Motor neuron (in vitro differentiated cells): Measurements from ENCODE around the gene HAGHL. TPM values are rescaled to one million over a fixed set of nuclear protein-coding genes. Genes with fewer than 3 reads are reported as not detected.

Experiments
- ATAC-seq, 8 experiments: fragments of 200-7000 bp; cut with Tn5 transposase; replicated peaks in 6 of 8; 2 replicates each; pipeline ENCODE4 v1.8.0; 2021; ENCODE audit warnings: mild to moderate bottlenecking in 8 of 8, moderate library complexity in 8 of 8
- H3K27ac ChIP-seq, 2 donors: fragments of 250-450 bp; sonication (Bioruptor Pico); 2 replicates each; pipeline ENCODE4 v1.9.0; 2021; ENCODE audit warnings: antibody characterized with exemption in 2 of 2, mild to moderate bottlenecking in 2 of 2, moderate library complexity in 1 of 2
- H3K4me1 ChIP-seq, 2 donors: fragments of 250-450 bp; sonication (Bioruptor Pico); replicated peaks in 1 of 2; 2 replicates each; pipeline ENCODE4 v1.6.1; 2021; ENCODE audit warnings: antibody characterized with exemption in 2 of 2, mild to moderate bottlenecking in 2 of 2, moderate library complexity in 1 of 2
- H3K4me3 ChIP-seq, 5 donors: fragments of 250-450 bp; sonication (Bioruptor Pico); 2 replicates each; pipeline ENCODE4 v1.9.0; 2021; ENCODE audit warnings: antibody characterized with exemption in 5 of 5, mild to moderate bottlenecking in 5 of 5, moderate library complexity in 4 of 5
- WGBS, 10 experiments: fragments of 450-650 bp; shearing (Covaris generic); methylation state at CpG; one replicate each; pipeline ENCODE4 v1.0.0; 2022; 5-methylcytosine and 5-hydroxymethylcytosine counted together
- in situ Hi-C, 9 experiments: fragments of 400-800 bp; cut with MboI; loops; one replicate each; pipeline ENCODE4 v1.15.0; 2021; ENCODE audit warnings: low sequenced_read_pairs in 9 of 9, low pct_unique_long_range_greater_than_20kb in 2 of 9; ENCODE audit not compliant: unreplicated experiment in 9 of 9
- total RNA-seq, 8 experiments: library from RNA; unstranded; fragments of 300-600 nt; gene quantifications; 2 replicates each; pipeline versions ENCODE4 v1.2.3 to v1.2.4, GENCODE V29; 2022

HAGHL gene
- total RNA-seq, 8 experiments from 2014 or later = 6.6 to 36.6 (median 14.2) TPM

DNA sequence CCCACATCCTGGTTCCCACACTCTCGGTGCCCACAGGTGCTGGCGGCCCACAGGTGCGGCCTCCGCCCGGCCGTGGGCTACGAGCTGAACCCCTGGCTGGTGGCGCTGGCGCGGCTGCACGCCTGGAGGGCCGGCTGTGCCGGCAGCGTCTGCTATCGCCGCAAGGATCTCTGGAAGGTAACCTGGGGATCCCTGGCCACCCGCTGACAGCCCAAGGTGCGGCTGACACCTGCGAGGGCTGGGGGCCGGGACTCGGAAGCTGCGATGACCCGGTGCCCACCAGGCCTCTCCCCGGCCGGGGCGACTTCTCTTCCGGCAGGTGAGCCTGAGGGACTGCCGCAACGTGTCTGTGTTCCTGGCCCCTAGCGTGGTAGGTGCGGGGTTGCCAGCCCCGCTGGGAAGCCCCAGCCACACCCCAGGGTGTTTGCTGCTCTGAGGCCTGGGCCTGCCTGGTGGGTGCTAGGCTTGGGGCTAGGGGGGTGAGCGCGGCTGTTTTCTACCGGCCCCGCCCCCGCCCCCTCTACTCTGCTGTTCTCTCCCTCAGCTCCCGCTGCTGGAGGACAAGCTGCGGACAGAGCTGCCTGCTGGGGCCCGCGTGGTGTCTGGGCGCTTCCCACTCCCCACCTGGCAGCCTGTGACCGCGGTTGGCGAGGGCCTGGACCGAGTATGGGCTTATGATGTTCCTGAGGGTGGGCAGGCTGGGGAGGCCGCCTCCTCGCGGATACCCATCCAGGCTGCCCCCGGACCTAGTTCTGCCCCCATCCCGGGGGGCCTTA is 5.0 kb upstream of the HAGHL start:
- H3K27ac ChIP-seq = peak overlapping the region; percentile 94 to 97
- H3K4me1 ChIP-seq = peaks cover 33 to 43% of the 10 kb centered on the region in 2 donors
- no peak for ATAC-seq
- in situ Hi-C loops = loop anchor here in 1 of 9 experiments (25.0 kb wide), 1 partner anchor 340 kb away; the partner anchor contains the start of gene SSTR5
- H3K4me3 ChIP-seq = peak overlapping the region; percentile 59 to 99 (median 77)
- 72 to 90% methylated on average over 4 to 5 of the region's 51 CpGs; no CpG with 5 or more reads in 8 of the 10 experiments for WGBS, 10 experiments

DNA sequence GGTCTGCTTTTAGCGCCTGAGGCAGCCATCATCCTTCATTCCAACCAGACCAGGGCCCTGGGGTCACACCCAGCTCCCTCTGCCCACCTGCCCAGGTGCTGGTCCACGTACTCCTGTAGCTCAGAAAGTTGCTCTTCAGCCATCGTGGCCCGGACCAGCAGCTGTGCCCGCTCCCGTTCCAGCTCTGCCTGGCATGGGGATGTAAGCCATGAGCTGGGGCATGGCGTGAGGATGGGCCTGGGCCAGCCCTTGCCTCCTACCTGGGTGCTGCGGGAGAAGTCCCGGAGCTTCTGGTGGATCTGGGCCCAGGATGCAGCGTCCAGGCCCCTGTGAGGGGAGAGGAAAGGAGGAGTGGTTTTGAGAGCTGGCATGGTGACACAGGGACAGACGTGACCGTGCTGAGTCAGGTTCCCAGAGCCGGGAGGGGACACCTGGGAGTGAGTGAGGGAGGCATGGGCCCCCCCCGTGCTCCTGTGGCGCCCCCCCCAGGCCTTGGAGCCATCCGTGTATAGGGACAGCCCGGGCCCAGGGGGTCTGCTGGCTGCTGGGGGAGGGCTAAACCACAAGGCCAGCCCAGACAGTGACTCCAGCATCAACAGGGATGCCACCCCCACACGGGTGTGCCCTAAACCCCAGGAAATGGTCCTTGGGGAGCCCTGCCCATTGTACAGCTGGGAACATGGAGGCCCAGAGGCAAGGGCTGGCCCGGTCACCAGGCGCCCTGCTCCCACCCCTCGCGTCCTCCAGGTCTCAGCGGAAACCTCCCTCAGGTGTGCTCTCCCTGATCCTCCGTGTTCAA is 3.9 kb upstream of the HAGHL start:
- peaks cover 23 to 32% of the 10 kb centered on the region in 2 donors for H3K4me1 ChIP-seq
- H3K27ac ChIP-seq = no peak overlapping the region
- H3K4me3 ChIP-seq = no peak overlapping the region
- in situ Hi-C loops = loop anchor here in 1 of 9 experiments (25.0 kb wide), 1 partner anchor 339 kb away; the partner anchor contains the start of gene SSTR5
- no peak for ATAC-seq
- WGBS, 10 experiments = 20 to 100% (median 100%) methylated on average over 1 to 4 of the region's 24 CpGs; no CpG with 5 or more reads in 3 of the 10 experiments

DNA sequence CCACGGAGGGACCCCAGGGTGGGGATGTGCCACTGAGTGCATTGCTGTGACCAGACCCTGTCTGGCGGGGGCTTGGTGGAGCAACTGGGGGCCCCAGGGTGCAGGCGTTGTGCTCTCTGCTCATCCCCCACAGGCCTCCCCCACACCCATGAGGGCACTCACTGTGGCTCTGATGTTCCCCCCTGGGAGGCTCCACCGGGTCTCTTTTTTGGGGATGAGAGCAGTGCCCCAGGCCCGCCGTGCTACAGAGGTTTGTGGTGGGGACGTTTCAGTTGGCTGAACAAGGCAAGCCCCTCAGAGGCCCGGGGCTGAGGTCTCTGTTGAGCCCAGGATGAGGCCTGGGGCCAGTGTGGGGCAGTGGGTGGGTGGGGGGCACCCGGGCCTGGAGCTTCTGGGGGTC is 3.2 kb upstream of the HAGHL start:
- ATAC-seq = no peak
- H3K27ac ChIP-seq = no peak overlapping the region
- H3K4me3 ChIP-seq = no peak overlapping the region
- in situ Hi-C loops = loop anchor here in 1 of 9 experiments (25.0 kb wide), 1 partner anchor 339 kb away; the partner anchor contains the start of gene SSTR5
- peaks cover 16 to 27% of the 10 kb centered on the region in 2 donors for H3K4me1 ChIP-seq
- WGBS, 10 experiments = 82% methylated on average over 3 of the region's 9 CpGs; no CpG with 5 or more reads in 9 of the 10 experiments

DNA sequence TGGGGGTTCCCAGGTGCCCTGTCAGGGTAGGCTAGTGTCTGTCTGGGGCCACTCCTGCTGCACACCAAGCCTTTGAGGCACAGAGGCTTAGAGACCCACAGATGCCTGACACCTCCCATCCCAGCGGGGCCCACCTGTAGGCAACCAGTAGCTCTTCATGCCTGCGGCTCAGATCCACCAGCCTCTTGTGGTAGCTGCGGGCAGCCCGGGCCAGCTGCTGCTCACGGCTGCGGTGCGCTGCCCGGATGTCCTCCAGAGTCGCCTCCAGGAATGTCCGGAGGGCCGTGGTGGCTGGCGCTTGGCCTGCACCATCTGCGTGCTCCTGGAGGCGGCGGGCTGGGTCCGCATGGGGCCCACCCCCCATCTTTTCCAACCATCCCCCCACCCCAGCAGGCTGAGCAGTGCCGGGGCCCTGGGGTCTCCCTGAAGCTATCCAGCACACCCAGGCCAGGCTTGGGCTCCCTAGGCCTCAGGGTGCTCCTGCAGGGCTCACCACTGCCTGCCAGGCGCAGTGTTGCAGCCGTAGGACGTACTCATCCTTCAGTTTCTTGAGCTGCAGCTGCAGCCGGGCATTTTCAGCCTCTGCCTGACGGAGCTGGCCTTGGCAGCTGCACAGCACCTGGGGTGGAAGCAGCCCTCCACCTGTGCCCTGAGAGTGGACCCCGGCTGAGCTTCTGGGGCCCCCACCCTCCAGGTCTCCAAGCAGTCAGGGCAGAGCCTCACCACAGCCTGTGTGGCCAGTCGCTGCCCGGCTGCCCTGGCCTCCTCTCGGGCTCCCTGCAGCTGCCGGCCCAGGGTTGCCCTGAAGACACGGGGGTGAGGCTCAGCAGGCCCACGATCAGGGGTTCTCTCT is 2.5 kb upstream of the HAGHL start:
- Histone ChIP-seq H3K27ac (no peak overlapping the region), H3K4me1 (peaks cover 9 to 20% of the 10 kb centered on the region in 2 donors), H3K4me3 (no peak overlapping the region)
- ATAC-seq = no peak
- WGBS, 10 experiments = 39 to 80% (median 73%) methylated on average over 1 to 5 of the region's 29 CpGs; no CpG with 5 or more reads in 6 of the 10 experiments
- in situ Hi-C loops = loop anchor here in 1 of 9 experiments (25.0 kb wide), 1 partner anchor 338 kb away; the partner anchor contains the start of gene SSTR5

DNA sequence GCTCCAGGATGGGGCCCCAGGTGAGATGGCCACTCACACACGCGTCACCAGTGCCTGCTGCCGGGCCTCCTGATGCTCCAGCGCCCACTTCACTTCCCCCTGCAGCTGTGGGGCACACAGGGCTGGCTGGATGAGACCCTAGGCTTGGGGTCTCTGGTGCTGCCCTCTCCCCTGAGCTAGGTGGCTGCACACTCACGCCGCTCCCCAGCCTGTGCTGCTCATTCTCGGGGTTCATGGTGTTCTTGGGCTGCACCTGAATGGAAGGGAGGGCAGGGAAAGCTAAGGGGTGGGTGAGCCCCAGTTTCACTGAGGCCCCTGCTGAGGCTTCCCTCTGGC is 1.9 kb upstream of the HAGHL start:
- in situ Hi-C loops = no loop called here
- no peak overlapping the region for H3K4me3 ChIP-seq
- no peak overlapping the region for H3K27ac ChIP-seq
- H3K4me1 ChIP-seq = peaks cover 7 to 15% of the 10 kb centered on the region in 2 donors
- no peak for ATAC-seq
- 60 to 100% (median 70%) methylated on average over 1 to 2 of the region's 7 CpGs; no CpG with 5 or more reads in 6 of the 10 experiments for WGBS, 10 experiments

DNA sequence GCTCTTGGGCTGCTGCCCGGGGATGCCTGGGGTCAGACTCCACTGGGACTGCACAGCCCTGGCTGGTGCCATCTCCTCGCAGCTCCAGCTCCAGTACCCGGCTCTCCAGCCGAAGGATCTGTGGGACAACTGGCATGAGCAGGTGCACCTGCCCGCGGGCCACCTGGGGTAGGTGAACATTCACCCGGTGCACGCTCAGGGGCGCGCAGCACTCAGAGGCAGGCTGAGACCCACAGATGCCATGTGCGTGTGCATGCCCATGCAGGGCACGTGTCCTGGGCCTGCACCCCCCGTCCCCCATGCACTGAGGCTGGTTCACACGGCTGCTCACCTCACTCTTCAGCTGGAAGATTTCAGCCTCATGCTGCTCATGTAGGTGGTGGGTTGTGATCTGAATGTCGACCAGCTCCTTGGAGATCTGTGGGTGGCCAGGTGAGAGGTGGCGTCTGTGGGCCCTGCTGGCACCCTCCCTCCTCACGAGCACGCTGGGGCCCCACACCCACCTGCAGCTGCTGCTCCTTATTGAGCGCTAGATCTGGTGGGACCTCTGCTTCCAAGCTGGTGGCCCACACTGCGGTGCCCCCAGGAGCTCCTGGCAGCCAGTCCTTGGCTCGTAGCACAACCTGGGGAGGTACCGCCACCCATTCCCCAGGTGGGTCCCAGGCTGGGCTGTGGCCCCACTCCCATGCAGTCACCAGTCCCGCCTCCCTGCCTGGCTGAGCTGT is 1.3 kb upstream of the HAGHL start:
- peaks cover 7 to 15% of the 10 kb centered on the region in 2 donors for H3K4me1 ChIP-seq
- in situ Hi-C loops = no loop called here
- H3K4me3 ChIP-seq = no peak overlapping the region
- ATAC-seq = no peak
- WGBS, 10 experiments = 100% methylated on average over 2 of the region's 23 CpGs; no CpG with 5 or more reads in 9 of the 10 experiments
- H3K27ac ChIP-seq = no peak overlapping the region

DNA sequence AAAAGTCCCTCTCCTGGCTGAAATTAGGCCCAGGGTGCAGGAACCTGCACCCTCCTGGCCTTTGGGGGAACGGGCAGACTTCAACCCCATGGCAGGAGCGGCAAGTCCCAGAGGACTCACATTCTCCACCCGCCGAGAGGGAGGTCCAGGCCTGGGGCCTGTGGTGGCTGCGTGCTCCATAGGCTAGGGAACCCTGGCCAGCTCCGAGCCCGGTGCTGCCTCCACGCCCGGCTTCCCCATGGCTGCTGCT is 793 bp upstream of the HAGHL start:
- ATAC-seq = no peak
- no CpG with 5 or more reads among the region's 9 CpGs for WGBS, 10 experiments
- peaks cover 7 to 15% of the 10 kb centered on the region in 2 donors for H3K4me1 ChIP-seq
- H3K4me3 ChIP-seq = no peak overlapping the region
- in situ Hi-C loops = no loop called here
- H3K27ac ChIP-seq = no peak overlapping the region

DNA sequence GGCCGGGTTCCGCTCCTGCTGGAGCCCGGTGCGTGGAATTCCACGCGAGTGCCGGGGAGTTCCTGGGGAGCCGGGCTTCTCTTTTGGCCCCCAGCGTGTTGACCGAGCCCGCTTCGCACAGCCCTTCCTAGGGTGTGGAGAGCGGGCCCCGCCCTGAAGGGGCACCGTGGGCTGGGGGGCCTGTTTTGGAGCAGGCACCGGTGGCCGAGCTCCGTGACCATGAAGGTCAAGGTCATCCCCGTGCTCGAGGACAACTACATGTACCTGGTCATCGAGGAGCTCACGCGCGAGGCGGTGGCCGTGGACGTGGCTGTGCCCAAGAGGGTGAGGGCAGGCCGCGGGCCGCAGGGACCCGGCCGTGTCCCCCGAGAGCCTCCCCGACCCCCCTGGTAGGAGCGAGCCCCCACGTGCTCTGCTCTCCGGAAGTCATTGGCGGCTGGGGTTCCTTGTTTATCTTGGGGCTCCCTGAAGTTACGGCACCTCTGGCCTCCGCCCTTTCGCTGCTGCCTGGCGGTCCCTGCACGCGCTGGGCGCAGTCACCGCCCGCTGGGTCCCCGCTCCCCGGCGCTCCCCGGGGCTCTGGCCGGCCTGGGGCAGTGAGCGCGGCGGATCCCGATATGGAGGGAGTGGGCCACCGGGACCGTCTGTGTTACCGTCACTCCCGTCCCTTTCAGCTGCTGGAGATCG is 528 bp downstream of the HAGHL start:
- ATAC-seq = peak; percentile 6 to 23 (median 11)
- peak overlapping the region; percentile 26 to 72 for H3K27ac ChIP-seq

DNA sequence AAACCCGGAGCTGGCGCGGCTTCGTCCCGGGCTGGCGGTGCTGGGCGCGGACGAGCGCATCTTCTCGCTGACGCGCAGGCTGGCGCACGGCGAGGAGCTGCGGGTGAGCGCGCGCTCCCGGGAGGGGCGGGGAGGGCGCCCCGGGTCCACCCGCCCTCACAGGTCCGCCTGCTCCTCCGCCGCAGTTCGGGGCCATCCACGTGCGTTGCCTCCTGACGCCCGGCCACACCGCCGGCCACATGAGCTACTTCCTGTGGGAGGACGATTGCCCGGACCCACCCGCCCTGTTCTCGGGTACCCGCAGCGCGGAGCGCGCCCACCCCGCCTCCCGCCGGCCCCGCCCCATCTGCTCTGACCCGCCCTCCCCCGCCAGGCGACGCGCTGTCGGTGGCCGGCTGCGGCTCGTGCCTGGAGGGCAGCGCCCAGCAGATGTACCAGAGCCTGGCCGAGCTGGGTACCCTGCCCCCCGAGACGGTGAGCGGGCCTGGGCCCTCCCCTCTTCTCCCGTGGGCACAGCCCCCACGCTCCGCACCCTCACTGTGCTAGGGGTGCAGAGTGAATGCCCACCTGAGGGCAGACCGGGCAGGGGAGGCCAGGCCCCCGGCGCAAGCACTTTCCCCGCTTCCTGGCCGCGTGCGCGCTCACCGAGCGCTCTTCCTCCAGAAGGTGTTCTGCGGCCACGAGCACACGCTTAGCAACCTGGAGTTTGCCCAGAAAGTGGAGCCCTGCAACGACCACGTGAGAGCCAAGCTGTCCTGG is 1.4 kb downstream of the HAGHL start:
- peak; percentile 61 to 74 (median 66) for ATAC-seq
- in situ Hi-C loops = no loop called here
- 5% methylated on average over 11 of the region's 80 CpGs; no CpG with 5 or more reads in 9 of the 10 experiments for WGBS, 10 experiments

More for the DNA sequence above, 528 bp downstream of the HAGHL start:
- 0% methylated on average over 4 of the region's 61 CpGs; no CpG with 5 or more reads in 9 of the 10 experiments for WGBS, 10 experiments
- H3K4me1 ChIP-seq = peaks cover 0 to 6% of the 10 kb centered on the region in 2 donors
- H3K4me3 ChIP-seq = peak overlapping the region; percentile 40 to 52 (median 43)
- in situ Hi-C loops = no loop called here

DNA sequence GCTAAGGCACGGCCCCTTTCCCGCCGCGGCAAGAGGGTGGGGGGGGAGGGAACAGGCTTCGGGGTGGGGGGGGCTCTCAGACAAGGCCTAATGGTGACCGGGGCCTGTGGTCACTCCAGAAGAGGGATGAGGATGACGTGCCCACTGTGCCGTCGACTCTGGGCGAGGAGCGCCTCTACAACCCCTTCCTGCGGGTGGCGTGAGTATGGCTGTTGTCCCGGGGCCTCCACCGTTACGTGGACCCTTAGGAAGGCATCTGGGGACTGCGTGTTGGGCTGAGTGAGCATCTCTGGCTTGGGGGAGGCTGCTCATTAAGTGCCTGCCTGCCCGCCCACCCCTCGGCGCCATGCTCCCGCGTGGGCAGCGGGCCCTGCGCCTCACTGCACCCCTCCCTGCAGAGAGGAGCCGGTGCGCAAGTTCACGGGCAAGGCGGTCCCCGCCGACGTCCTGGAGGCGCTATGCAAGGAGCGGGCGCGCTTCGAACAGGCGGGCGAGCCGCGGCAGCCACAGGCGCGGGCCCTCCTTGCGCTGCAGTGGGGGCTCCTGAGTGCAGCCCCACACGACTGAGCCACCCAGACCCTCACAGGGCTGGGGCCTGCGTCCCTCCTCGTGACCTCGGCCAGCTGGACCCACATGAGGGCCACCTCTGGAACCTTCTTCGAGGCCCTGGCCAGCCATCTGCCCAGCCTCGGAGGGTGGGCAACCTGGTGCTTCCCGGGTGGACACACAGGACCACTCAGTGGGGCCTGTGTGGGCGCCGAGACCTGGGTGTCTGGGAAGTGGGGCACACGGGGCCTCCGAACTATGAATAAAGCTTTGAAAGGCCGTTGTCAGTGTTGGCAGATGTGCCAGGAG is 2.2 kb downstream of the HAGHL start:
- no peak overlapping the region for H3K27ac ChIP-seq
- peaks cover 0 to 6% of the 10 kb centered on the region in 2 donors for H3K4me1 ChIP-seq
- peak overlapping the region in 2 of 5 donors; percentile 42 to 52 for H3K4me3 ChIP-seq
- ATAC-seq = no peak
- WGBS, 10 experiments = 85 to 100% methylated on average over 2 to 23 of the region's 55 CpGs; no CpG with 5 or more reads in 8 of the 10 experiments
- in situ Hi-C loops = no loop called here

More for the DNA sequence above, 1.4 kb downstream of the HAGHL start:
- H3K4me1 ChIP-seq = peaks cover 0 to 6% of the 10 kb centered on the region in 2 donors
- peak overlapping the region; percentile 26 to 72 for H3K27ac ChIP-seq
- peak overlapping the region; percentile 40 to 52 (median 43) for H3K4me3 ChIP-seq
